HG02885 (cell line): ENCODE data around the gene TEX264.
A peak's percentile ranks its signal among the peaks of the same experiment; 100 is the strongest.
"Not testable (repeated sequence)": the region's sequence is repeated elsewhere in the genome, so short reads cannot be mapped to it uniquely, and the experiment has no call there.

Experiments
- ATAC-seq: cut with Tn5 transposase; IDR thresholded peaks from one replicate; pipeline ENCODE4 v1.9.1; 2021; ENCODE audit warnings: mild to moderate bottlenecking; ENCODE audit not compliant: unreplicated experiment, poor library complexity

Gene TEX264

GRCh38 chr3:51670823-51671733, at the start of gene TEX264:
Gene TEX264, plus strand, starts transcription at chr3:51671252. Its CDS starts 3,053 bp downstream, at chr3:51674305.
- ATAC-seq, result peak; percentile 84

GRCh38 chr3:51622413-51622812, 48.6 kb upstream of the TEX264 start:
- no peak for ATAC-seq

DNA sequence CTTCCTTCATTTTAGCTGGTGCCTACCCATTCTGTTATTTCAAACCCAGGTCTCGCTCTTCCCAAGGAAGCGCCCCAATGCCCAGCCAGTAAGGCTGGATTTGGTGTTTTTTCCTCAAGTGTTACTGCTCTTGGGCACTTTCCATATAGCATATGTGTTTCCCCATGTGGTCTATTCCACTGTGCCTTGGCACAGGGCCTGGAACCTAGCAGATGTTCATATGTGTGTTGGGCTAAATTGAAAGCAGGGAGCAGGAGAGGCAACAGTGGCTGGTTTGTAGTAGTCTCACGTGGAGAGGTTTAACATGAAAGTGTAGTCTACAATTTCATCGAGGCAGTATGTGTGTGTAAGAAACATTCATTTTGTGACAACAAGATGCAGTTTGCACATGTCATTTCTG, 48.2 kb upstream of the TEX264 start:
- ATAC-seq, result no peak

DNA sequence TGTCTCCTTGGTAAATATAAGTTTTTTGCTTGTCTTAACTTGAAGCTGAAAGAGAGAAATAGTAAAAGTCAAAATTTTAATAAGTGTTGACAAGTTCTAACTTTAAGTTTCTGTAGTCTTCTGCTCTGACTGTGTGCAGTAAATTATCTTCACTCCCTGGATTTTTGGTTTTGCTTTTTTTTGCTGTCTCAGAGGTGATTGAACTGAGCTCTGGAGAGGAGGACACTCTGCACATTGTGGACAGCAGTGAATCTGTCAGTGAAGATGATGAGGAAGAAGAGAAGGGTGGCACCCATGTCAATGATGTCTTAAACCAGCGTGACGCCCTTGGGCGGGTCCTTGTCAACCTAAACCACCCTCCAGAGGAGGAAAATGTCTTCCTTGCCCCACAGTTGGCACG, 40.5 kb upstream of the TEX264 start:
- ATAC-seq, result no peak

DNA sequence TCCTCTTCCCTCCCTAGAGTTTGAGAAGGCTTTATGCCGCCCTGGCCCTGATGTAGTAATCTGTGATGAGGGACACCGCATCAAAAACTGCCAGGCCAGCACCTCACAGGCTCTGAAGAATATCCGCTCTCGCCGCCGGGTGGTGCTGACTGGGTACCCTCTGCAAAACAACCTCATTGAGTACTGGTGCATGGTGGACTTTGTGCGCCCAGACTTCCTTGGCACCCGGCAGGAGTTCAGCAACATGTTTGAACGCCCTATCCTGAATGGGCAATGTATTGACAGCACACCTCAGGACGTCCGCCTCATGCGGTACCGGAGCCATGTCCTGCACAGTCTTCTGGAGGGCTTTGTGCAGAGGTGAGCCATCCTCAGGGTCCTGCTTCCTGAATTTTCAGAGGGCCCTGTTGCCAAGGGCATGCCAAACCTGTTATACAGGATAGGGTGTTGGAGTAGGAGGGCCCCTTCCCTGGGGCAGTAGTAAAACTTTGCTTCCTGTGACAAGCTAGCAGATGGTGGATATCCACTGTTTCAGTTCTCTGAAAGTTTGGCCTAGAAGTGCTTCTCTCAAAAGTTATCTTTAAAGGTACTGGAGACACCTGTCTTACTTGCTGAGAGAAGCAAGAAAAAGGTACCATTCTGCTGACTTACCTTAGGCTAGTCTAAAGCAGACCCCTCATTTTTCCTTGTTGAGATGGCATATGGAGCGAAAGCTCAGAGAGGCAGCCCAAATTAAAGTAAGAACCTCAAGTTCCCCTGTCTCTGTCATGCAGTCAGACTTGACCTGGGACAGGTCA, 33.7 kb upstream of the TEX264 start:
- no peak for ATAC-seq

DNA sequence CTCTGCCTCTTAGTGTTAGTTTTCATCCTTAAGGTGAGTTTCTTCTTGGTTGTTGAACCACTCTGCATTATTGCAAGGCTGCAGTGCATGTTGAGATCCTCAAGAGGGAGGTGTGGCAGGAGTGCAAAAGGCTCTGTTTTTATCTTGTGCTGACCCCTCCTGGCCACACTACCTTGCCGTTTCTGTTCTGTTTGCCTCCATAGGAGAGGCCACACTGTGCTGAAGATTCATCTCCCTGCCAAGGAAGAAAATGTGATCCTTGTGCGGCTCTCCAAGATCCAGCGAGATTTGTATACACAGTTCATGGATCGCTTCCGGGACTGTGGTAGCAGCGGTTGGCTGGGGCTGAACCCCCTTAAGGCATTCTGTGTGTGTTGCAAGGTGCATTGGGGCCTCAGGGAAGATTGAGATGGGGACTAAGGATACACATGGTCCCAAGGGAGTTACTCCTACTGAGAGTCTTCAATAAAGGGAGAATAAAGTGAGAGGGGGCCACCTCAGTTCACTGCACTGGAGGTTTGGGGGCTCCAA, 33.0 kb upstream of the TEX264 start:
- peak; percentile 60 for ATAC-seq

- ATAC-seq, result no peak
Observed at GRCh38 chr3:51642462-51642861, 28.6 kb upstream of the TEX264 start.

GRCh38 chr3:51646091-51646490, 25.0 kb upstream of the TEX264 start:
- ATAC-seq, result no peak

- not testable (repeated sequence) for ATAC-seq
Observed at GRCh38 chr3:51652103-51652502, 18.9 kb upstream of the TEX264 start.

DNA sequence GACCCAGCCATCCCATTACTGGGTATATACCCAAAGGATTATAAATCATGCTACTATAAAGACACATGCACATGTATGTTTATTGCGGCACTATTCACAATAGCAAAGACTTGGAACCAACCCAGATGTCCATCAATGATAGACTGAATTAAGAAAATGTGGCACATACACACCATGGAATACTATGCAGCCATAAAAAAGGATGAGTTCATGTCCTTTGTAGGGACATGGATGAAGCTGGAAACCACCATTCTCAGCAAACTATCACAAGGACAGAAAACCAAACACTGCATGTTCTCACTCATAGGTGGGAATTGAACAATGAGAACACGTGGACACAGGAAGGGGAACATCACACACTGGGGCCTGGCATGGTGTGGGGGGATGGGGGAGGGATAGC, 17.6 kb upstream of the TEX264 start:
- not testable (repeated sequence) for ATAC-seq

GRCh38 chr3:51657234-51657633, 13.8 kb upstream of the TEX264 start:
- no peak for ATAC-seq

DNA sequence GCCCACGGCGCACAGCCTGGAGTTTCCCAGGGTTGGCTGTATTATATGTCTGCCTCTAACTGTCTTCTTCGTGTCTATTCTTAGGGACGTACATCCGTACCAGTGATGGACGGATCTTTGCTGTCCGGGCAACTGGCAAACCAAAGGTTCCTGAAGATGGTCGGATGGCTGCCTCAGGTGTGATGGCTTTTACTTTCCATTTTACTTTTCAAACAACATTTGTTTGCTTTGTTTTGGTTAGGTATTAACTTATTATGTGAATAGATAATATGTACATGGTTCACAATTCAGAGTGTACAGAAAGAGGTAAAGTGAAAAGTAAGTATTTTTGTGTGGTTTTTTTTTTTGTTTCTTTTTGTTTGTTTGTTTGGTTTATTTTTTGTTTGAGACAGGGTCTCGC, 11.1 kb upstream of the TEX264 start:
- no peak for ATAC-seq

DNA sequence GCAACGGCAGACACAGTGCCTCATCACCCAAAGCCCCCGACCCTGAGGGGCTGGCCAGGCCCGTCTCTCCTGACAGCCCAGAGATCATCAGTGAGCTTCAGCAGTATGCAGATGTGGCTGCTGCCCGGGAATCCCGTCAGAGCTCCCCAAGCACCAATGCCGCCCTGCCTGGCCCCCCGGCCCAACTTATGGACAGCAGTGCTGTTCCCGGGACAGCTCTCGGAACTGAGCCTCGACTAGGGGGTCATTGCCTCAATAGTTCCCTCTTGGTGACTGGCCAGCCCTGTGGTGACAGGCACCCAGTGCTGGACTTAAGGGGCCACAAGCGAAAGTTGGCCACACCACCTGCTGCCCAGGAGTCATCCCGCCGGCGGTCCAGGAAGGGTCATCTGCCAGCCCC, 8.6 kb upstream of the TEX264 start:
- no peak for ATAC-seq

- no peak for ATAC-seq
Observed at GRCh38 chr3:51668756-51669155, 2.3 kb upstream of the TEX264 start.

DNA sequence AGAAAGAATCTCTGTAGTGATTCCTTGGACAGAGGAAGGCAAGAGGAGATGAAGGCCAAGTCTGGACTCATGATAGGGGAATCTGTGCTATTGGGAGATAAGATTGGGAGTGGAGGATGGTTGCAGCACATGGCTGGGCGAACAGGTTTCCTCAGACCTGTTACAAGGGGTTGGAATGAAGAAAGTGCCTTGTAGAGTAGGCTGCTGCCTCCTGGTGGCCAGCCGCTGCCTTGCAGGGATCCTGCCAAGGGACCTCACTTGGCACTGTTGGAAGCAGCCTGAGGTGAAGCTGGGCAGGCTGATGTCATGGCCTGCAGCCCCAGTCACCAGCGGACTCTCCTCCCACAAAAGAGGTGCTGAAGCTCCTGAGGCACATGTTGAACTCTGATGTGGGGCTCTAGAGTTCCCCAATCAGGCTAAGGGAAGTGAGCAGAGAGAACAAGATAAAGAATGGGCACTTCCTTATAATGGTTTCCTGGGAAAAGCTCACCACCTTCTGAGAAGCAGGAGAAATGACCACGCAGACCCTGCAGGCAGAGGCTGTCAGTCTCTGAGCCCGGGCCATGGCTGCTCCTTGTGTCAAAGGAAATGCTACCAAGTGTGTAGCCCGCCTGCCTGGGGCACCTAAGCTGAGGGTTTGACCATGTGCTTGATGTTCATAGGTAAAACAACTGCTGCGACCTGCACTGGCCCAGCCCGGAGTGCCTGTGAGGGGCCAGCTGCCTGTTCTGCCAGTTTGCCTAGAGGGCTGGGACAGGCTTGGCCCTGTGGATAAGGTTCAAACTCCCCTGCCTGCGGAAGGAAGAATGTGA, 1.6 kb upstream of the TEX264 start:
- ATAC-seq, result no peak

GRCh38 chr3:51670053-51670822, 814 bp upstream of the TEX264 start:
- ATAC-seq, result no peak

GRCh38 chr3:51671734-51672475, 853 bp downstream of the TEX264 start:
- peak; percentile 45 for ATAC-seq

DNA sequence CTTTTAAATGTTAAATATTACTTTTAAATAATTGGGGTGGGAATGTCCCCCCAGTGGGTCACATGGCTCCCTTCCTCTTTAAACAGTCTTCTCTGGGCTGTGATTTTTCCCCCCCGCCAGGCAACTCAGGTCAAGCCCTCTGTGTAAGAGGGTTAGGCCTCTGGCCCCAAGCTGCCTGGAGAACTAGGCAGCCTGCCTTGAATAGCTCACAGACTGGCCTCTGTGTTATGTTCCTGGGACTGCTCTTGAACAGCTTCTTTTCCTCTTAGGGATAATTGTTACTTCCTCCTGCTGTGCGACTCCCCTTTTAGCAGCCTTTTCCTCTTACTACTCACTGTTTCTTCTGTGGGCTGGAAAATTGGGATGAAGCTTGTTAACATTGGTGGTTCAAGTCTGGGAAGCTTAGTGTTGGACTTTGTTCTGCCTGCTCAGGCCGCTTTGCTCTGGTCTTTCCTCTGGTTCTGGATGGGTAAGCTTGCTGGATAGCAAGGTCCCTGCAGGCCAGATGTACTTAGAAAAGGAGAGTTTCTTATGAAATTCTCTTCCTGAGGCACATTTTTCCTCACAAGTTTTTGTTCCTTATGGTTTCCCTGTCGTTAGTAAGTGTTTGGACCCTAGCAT, 2.2 kb downstream of the TEX264 start:
- no peak for ATAC-seq
